GM21619 (cell line): ENCODE measurements around the gene CD7.

Experiments
- ATAC-seq: cut with Tn5 transposase; IDR thresholded peaks from one replicate; pipeline ENCODE4 v1.9.1; 2021; ENCODE audit not compliant: unreplicated experiment

Gene CD7

GRCh38 chr17:82315703-82316358 lies 1.6 kb downstream of the CD7 start:
- no peak for ATAC-seq

GRCh38 chr17:82314727-82315605 lies 2.4 kb downstream of the CD7 start:
- ATAC-seq: no peak

- ATAC-seq: no peak
Observed at GRCh38 chr17:82314012-82314726, 3.2 kb downstream of the CD7 start.

GRCh38 chr17:82313195-82314011 lies 4.0 kb downstream of the CD7 start:
- no peak for ATAC-seq

- ATAC-seq: no peak
Observed at GRCh38 chr17:82311971-82312370, 5.4 kb downstream of the CD7 start.

- ATAC-seq: no peak
Observed at GRCh38 chr17:82310877-82311276, 6.5 kb downstream of the CD7 start.

GRCh38 chr17:82309656-82310570 lies 7.5 kb downstream of the CD7 start:
- ATAC-seq: no peak

- no peak for ATAC-seq
Observed at GRCh38 chr17:82305727-82306300, 11.6 kb downstream of the CD7 start.

GRCh38 chr17:82304826-82305726 lies 12.3 kb downstream of the CD7 start:
- no peak for ATAC-seq

GRCh38 chr17:82303944-82304808 lies 13.2 kb downstream of the CD7 start:
- no peak for ATAC-seq

GRCh38 chr17:82302991-82303943 lies 14.1 kb downstream of the CD7 start:
- no peak for ATAC-seq

GRCh38 chr17:82302568-82302963 lies 14.8 kb downstream of the CD7 start:
- no peak for ATAC-seq

- no peak for ATAC-seq
Observed at GRCh38 chr17:82301916-82302567, 15.4 kb downstream of the CD7 start.

- no peak for ATAC-seq
Observed at GRCh38 chr17:82301300-82301915, 16.0 kb downstream of the CD7 start.

GRCh38 chr17:82300707-82301270 lies 16.6 kb downstream of the CD7 start:
- ATAC-seq: no peak
